Stimulated activated CD4-positive, alpha-beta T cell treated with anti-CD3 and anti-CD28 coated beads, Interleukin-2, amount 100 ng/mL, for 48 hours (primary cell): Measurements from ENCODE around the gene OR10G7.

Source experiments
- DNase-seq, 2 donors: peaks; one replicate each; pipeline ENCODE4 v3.0.0-alpha.2; 2020

OR10G7 gene, protein sequence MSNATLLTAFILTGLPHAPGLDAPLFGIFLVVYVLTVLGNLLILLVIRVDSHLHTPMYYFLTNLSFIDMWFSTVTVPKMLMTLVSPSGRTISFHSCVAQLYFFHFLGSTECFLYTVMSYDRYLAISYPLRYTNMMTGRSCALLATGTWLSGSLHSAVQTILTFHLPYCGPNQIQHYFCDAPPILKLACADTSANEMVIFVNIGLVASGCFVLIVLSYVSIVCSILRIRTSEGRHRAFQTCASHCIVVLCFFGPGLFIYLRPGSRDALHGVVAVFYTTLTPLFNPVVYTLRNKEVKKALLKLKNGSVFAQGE

DNA sequence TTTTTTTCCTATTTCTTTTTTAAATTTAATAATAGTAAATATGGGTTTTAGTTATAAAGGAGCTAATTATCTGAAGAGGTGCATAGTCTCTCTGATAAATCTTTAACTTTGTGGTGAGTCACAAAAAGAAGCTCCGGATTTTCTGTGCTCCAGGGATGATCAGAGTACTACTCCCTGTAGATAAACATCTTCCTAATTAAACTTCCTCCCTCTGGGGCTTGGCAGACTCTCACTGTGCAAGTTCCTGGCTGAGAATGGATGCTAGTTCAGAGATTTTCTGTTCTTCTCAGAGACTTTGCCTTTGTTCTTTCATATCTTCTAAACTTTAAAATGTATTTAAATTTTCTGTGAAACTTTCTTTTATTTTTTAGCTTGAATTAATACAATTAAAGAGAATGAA lies at the start of gene OR10G7:
TSS of gene OR10G7 (minus strand) at position 72 of the 400 bp plus-strand sequence. CDS start 2,324 bp downstream, outside the sequence.
- no peak for DNase-seq

DNA sequence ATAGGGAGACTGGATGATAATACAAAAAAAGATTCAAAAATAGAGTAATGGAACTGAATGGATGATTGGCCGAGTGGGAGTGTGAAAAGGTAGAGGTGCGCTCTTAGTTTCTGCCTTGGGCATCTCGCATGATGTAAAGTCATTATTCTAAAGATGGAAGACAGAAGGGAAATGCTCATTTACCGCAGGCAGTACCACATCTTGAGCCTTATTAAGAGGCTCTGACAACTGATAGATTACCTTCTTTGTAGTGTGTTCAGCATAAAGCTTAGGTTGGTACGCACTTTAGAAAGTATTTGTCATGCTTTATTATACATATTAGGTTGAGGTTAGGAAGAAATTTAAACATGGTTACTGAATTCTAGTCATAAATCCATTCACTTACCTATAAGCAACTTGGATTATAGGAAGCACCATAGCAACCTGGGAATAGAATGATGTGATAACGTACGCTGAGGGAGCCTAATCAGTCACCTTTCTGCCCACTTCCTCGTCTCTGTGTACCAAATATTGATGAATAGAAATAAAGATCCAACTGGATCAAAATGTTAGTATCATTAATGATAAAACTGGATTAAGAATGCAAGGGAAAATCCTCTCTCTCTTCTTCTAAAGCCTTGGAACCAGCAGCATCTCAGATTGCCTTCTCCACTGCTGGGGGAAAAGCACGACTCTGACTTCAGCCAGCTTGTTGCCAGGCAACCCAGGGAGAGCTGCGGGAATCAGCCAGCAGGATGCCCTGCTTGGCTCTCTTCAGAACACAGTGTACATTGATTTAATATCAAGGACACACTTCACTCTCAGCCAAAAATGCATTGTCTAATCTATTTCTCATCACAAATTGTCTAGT lies 45.1 kb upstream of the OR10G7 start:
- no peak for DNase-seq

DNA sequence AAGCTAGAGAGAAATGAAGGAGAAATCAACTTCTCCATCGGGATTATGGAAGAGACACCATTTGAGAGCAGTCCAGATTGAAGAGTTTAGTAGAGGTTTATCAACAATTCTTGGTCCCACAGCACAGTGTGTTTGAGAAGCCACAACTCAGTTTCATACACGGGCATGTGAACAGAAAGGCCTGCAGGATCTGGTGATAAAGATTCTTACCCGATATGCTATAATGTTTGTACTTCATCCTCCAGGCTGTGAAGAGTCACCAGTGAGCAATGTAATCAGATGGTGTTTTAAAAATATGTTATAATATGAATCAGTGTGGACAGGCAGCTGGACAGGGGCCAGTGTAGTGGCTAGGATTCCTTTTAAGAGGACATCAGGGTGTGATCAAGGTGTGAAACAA lies 44.5 kb upstream of the OR10G7 start:
- no peak for DNase-seq

DNA sequence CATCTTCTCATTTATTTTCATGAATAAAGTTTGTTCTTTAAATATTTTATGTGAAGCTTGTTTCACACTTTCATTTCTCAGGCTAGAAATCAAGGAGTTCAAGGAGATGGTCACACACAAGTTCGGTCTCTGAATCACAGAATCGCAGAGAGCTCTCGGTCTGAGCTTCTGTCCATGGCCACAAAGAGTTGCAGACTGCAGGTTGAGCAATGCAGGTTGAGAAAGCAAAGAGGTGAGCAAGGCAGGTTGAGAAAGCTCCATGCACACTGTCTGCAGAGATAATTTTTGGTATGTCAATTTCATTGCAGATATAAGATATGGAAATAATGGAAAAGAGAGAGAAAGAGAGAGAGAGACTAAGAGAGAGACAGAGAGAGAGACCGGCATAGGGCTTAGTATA lies 41.2 kb upstream of the OR10G7 start:
- DNase-seq, result no peak

DNA sequence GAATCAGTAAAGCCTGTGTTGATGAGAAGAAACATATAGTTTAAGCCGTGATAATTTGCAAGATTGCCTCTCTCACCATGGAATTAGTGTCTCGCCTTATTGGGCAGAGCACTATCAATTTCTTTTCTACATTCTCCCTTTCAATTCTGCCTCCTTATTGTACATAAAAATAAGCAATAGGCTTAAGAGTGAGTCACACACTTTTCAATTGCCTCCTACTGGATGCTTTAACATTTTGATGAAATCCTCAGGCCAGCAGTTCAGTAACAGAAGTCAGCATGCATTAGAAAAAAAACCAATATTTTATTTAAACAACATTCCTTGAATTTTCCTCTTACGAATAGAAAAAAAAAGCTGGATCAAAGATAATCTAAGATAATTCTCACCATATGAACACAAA lies 40.4 kb upstream of the OR10G7 start:
- DNase-seq, result no peak

DNA sequence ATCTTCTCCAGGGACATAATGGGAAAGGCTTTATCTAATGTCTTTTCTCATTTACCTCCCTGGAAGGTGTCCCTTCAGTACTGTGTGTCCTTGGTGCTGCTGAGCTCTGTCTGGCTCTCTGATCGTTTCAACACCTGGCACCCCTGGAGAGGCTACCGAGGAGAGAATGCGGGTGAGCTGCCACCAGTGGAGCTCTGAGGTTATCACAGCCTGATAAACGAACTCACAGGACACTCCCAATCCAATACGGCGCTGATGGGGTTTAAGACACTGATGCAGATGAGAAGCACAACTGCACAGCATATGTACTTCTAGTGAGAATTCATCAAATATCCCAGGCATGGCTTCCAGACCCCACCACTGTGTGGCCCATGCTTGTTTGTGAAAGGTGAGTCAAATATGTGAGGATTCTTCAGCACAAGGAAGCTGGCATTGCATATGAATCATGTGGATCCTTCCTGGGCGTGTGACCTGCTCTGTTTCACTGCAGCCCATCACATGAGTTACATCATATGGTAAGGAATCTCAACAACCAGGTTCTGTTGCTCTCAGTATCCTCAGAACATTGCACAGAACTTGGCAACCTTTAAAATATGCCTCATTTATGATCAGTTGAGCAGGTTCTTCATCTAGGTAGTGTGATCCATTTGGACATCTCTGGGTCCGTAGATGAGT lies 39.3 kb upstream of the OR10G7 start:
- DNase-seq, result no peak

DNA sequence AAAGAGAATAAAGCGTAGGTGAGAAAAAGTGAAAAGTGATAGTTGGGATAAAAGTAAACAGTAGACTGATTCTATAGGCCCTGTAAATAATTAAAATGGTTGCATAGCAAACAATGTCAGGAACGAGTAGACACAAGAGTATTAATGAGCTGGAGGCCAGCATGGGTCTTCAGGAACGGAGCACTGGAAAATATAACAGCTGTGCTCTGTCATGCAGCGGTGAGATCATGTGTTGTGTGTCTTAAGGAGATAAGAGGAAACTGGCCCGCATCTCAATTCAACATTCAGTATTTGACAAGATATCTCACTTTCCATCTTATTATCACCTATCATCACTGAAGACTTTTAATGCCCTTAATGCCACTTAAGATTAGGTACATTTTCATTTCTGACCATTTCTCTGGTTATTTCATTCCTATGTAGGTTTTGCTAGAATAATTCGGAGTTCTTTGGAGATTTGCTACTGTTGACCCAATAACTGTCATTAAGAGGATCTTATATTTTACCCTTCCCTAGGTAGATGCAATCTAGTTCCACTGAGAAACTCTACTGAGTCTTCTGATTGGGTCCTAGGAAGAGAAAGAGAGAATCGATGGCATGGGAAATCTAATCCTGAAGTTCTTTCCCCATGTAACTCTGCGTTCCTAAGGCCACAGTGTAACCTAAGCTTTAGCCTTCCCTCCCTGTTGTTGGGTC lies 38.7 kb upstream of the OR10G7 start:
- DNase-seq, result no peak

DNA sequence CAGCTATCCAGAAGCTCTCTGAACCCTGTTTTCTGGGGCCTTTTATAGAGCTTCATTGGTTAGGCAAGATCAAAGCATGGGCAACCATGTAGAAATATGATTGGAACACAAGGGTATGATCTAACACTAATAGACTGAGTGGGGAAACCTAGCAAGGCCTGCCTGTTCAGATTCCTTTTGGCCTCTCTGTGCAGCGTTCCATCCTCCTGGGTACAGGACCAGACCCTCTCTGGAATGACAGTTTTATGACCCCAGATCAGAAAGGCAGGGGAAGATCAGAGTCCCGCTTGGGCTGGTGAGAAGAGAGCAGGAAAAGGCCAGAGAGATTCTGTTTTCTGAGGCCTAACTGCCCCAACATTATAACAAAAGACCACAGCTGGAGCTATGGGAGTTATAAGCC lies 37.5 kb upstream of the OR10G7 start:
- no peak for DNase-seq

DNA sequence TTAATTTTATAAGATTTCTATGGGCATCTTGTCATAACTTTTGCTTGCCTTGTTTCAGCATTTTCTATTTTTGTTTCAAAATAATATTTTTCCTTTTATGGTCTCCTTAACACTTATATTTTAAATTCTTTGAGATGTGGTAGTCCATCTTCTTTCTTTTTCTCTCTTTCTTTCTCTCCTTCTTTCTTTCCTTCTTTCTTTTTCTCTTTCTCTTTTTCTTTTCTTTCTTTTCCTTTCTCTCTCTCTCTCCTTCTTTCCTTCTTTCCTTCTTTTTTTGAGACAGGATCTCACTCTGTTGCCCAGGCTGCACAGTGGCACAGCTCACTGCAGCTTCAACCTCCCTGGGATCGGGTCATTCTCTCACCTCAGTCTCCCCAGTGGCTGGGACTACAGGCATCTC lies 36.1 kb upstream of the OR10G7 start:
- DNase-seq, result no peak

DNA sequence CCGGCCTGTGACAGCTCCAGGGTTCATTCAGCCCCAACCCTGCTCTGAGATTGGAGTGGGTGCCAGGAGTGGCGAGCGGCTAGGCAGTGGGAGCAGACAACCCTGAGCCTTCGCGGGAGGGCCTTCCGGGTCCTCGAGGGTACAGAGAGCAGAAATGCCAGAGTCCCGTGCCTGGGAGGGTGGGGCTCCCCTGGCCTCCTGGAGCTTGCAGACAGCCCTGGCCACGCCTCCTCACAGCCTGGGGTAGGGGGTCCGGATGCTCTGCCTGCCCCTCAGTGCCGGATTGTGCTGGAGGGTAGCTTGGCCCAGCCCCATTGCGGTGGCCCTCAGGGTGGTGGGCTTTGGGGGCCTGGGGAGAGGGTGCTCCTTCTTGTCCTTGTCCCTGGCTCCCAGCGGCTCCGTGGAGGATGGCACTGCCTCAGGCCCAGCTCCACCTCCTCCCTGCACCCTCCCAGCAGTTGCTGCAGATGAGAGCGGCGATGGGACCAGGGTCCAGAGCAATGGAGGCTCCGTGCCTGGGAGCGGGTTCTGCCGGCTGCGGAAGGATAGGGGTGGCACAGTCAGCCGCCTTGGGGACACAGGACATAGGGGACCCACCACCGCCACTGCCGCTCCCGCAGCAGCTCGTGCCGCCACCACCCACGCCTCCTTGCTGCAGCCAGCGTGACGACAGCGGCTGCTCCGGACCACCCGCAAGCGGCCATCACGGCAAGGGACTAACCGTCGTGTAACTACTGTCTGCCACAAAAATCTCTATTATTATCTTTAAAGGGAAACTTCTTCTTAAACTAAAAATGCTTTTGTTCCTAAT lies 34.9 kb upstream of the OR10G7 start:
- peak in 1 of 2 donors; percentile 10 for DNase-seq

DNA sequence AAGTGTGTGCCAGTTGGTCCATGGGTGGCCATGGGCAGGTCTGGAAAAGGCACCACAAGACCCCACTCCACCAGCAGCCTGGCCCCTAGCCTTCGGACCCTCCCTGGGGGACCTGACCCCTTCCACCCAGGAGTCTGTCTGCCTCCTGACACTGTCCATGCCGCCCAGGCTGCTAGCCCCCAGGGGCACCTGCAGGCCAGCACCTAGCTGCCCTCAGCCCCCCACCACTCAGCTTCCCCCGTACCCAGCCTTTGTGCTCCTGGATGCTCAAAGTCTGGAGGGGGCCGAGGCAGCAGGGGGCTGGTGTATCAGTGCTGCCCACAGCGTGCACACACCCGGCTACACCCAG lies 34.3 kb upstream of the OR10G7 start:
- DNase-seq, result no peak

DNA sequence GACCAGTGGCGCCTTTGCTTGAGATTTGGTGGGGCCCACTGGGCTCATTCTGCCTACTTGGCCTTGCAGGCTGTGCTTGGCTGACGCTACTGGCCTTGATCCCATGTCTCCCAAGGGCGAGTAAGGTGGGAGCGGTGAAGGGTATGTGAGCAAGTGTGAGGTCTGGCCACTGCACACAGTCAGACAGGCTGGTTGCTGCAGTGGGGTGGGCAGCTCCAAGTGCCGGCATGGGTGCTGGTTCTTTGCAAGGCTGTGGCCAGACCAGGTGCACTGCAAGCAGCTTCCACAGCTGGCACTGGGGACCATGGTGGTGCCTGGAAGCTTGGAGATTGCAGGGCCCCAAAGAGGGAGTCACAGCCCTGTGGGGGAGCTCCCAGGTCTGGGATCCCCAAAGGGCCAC lies 33.4 kb upstream of the OR10G7 start:
- DNase-seq, result no peak

DNA sequence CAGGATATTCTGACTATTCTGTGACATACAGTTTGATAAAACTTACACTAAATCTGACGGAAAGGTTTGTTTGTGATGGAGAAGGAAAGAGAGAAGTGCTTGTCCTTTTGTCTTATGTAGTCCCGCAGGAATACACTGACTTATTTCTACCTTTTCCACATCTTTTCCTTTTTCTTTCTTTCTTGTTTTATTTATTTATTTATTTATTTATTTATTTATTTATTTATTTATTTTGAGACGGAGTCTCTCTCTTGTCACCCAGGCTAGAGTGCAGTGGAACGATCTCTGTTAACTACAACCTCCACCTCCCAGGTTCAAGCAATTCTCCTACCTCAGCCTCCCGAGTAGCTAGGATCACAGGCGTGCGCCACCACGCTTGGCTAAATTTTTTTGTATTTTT lies 31.0 kb upstream of the OR10G7 start:
- no peak for DNase-seq

DNA sequence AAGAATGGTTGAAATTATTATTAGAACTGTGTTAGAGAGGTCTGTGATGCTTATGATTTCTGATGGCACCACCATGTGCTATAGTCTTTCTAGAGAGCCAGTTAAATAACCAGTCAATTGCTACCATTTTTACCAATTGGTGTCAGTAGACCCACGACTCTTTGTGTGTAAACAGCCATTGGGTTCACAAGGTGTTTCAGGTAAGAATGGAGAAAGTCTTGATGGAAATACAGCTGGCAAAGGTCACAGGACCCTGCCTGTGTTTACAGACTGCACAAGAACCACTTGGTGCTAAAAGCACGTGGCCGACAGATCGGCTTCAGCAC lies 30.5 kb upstream of the OR10G7 start:
- no peak for DNase-seq

DNA sequence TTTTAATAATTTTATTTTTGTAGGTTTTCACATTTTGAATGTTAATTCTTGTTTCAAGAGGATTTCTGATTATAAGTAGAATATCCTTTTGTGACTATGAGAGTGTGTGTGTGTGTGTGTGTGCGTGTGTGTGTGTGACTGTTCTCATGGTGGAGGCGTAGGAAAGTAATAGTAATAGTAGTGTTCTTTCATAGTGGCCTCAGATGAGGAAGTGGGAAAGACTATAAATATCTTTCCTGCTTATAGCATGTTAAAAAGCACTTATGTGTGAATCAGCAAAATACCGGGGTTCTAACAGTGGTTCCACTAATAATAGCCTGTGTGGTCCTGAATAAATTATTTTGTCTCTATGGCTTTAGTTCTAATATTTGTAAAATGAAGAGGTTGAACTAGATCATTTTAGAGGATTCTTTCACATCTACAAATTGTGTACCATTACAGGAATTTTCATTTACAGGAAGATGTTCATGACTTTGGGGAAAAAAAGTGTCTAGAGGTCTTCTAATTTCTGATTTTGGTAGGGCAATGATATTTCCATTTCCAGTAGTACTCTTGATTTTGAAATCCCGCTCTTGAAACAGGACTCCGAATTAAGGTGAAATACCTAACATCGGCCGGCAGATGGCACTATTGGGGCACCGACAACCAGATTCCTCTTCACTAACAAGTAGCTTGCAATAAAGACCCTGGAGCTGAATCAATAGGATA lies 29.9 kb upstream of the OR10G7 start:
- peak; percentile 62 to 67 for DNase-seq

DNA sequence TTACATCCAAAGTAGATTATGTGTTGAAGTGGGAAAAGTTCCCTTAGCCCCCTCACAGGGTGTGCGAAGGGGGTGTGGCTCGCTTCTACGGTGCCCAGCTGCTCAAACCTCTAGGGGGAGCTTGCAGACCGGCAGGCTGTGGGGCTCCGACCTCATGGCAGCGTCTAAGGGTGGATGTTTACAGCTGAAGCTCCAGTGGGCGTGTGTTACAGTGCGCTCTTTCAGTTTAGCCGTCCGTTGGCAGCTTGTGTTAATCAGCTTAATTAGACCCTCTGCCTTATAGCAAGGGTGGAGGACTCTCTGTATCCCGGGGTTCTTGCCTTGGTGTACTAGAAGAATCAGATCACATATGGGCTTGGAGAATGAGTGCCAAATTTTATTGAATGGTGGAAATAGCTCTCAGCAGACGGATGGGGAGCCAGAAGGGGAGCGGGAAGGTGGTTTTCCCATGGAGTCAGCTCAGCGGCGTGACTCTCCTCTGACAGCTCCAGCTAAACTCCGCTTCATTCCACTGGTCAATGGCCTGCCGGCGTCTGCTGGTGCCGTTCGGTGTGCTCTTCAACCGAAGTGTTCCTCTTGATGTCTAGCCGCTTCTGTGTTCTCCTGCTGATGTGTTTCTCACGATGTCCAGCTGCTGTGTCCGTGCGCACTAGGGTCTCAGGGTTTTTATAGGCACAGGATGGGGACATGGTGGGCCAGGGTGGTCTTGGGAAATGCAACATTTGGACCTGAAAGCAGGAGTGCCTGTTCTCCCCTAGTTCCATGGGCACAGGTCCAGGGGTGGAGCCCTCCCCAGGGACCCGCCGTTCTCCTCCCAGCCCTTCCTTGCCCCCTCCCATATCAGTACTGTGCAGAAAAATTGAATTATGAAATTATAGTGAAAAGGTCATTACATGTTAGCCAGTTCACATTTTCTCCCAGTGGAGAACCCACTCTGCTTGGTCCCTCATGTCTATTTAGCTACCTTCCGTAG lies 28.6 kb upstream of the OR10G7 start:
- DNase-seq, result peak in 1 of 2 donors; percentile 32

DNA sequence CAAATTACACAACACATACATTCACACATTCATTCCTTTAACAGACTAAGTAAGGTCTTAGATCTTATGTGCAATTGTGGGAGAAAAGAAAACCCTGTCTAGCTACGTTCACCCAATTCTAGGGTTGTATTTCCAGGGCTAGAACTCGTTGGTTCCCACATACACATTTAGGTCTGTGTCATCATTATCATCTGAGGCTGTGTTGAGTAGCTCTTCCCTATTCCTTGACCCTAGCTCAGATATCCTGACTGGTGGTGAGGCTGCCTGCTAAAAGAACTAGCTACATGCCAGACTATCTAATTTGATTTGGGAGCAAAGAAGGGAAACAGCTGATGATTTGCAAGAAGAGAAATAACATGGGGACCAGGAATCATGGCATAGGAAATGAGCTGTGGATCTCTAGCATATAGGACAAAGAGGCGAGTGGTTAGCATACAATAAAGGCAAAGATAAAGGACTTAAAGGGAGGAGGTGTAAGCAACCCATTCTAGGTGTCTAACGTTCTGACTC lies 27.5 kb upstream of the OR10G7 start:
- DNase-seq, result no peak

DNA sequence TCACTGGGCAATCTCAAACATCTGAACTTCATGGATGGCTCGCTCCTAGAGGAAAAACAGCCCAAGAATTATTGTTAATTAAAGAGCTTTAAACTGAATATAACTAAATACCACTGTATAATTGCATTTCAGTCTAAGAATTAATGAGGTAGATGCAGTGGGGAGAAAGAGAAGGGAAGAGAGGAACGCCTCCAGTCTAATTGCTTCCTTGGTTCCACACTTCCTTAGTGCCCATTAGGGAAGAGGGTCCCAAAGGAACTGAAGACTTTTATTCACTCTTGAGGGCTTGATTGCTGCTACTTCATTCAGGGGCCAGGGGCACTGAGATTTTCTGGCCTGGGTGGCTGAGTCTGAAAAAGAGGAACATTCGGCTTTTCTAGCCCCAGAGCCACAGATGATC lies 11.8 kb upstream of the OR10G7 start:
- no peak for DNase-seq

DNA sequence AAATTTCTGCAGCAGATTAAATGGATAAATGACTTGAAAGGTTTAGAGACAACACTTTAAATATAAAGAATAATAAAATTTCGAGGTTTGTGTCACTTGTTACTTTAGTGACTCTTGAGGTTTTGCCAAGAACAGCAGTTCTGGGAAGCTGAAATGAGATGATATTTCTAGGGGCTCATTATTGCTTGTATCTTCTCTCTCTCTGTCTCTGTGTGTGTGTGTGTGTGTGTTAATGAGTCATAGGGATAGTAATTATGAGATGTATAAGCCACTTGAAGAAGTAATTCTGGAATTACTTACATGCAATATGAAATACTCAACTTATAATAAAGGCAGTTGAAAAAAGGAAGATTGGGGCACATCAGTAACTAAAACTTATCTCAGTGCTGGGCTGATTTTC lies 9.6 kb upstream of the OR10G7 start:
- DNase-seq, result no peak

DNA sequence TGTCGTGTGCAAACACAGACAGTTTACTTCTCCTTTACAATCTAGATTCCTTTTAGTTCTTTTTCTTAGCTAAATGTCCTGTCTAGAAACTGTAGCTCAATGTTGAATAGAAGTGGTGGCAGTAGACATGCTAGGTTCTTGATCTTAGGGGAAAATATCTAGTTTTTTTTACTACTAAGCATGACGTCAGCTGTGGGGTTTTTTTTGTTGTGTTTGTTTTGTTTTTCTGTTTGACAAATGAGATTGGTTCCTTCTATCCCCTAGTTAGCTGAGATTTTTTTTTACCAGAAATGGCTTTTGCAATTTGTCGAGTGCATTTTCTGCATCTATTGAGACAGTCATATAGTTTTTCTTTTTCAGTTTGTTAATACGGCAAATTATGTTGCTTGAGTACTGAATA lies 2.3 kb upstream of the OR10G7 start:
- no peak for DNase-seq
